Smooth muscle cell (in vitro differentiated cells): ENCODE results near the gene TNFRSF9. TPM values are rescaled to one million over a fixed set of nuclear protein-coding genes. Genes with fewer than 3 reads are reported as not detected.
"Not testable (repeated sequence)": the region's sequence is repeated elsewhere in the genome, so short reads cannot be mapped to it uniquely, and the experiment has no call there.

Experiments
- DNase-seq: peaks from one replicate; lab custom pipeline; 2025; ENCODE audit not compliant: unreplicated experiment; lab: John Stamatoyannopoulos, UW
- H2AFZ ChIP-seq: fragments of 200-600 bp; sonication (generic); 2 replicates; pipeline ENCODE4 v1.6.0; 2016; ENCODE audit warnings: antibody characterized with exemption, low read depth, mild to moderate bottlenecking
- H3F3A ChIP-seq: fragments of 200-600 bp; sonication (generic); 2 replicates; pipeline ENCODE4 v1.6.0; 2017; ENCODE audit warnings: antibody characterized with exemption, low read depth
- H3K27ac ChIP-seq: fragments of 200-600 bp; sonication (generic); 2 replicates; pipeline ENCODE4 v1.5.1; 2016; ENCODE audit warnings: low read depth, mild to moderate bottlenecking
- H3K27me3 ChIP-seq: fragments of 200-600 bp; sonication (generic); 2 replicates; pipeline ENCODE4 v1.6.1; 2016; ENCODE audit warnings: low read depth, mild to moderate bottlenecking
- H3K36me3 ChIP-seq: fragments of 200-600 bp; sonication (generic); 2 replicates; pipeline ENCODE4 v1.5.1; 2016; ENCODE audit warnings: low read depth
- H3K4me1 ChIP-seq: fragments of 200-600 bp; sonication (generic); 2 replicates; pipeline ENCODE4 v1.5.1; 2016; ENCODE audit warnings: low read depth
- H3K4me2 ChIP-seq: fragments of 200-600 bp; sonication (generic); 2 replicates; pipeline ENCODE4 v1.6.0; 2016; ENCODE audit warnings: mild to moderate bottlenecking
- H3K4me3 ChIP-seq: fragments of 200-600 bp; sonication (generic); 2 replicates; pipeline ENCODE4 v1.5.1; 2016; ENCODE audit warnings: mild to moderate bottlenecking
- H3K79me2 ChIP-seq: fragments of 200-600 bp; sonication (generic); 2 replicates; pipeline ENCODE4 v1.6.0; 2016; ENCODE audit warnings: low read depth, mild to moderate bottlenecking
- H3K9ac ChIP-seq: fragments of 200-600 bp; sonication (generic); 2 replicates; pipeline ENCODE4 v1.6.0; 2016; ENCODE audit warnings: low read depth
- H3K9me3 ChIP-seq: fragments of 200-600 bp; sonication (generic); replicated peaks from 2 replicates; pipeline ENCODE4 v1.5.1; 2016; ENCODE audit warnings: low read depth
- H4K20me1 ChIP-seq: fragments of 200-600 bp; sonication (generic); 2 replicates; pipeline ENCODE4 v1.6.0; 2016; ENCODE audit warnings: low read depth
- CTCF ChIP-seq: fragments of 200-600 bp; sonication (generic); IDR thresholded peaks from 2 replicates; pipeline ENCODE4 v1.5.1; 2017; ENCODE audit warnings: borderline replicate concordance, mild to moderate bottlenecking, antibody characterized with exemption; ENCODE audit not compliant: insufficient read depth, poor library complexity, severe bottlenecking
- WGBS: methylation state at CpG from one replicate; pipeline ENCODE4 v1.1.7; 2016; ENCODE audit warnings: low lambda C conversion rate; 5-methylcytosine and 5-hydroxymethylcytosine counted together
- polyA plus RNA-seq: library from polyadenylated mRNA; unstranded; fragments of >200 nt; fragmentation: Nextera tagmentation; extraction: Ambion mirVana; gene quantifications from 2 replicates; pipeline ENCODE4 v1.2.1, GENCODE V29; 2016
- total RNA-seq: library from RNA; depleted of rRNA; stranded (reverse); fragments of >200 nt; gene quantifications from 2 replicates; pipeline ENCODE4 v1.2.3, GENCODE V29; 2014

TNFRSF9 gene
- total and polyA plus RNA-seq, 2 experiments from 2014 or later = 0.09 to 0.45 TPM

- H3K4me2 ChIP-seq = no peak overlapping the region
- no peaks in the 10 kb centered on the region for H4K20me1 ChIP-seq
- no peaks in the 10 kb centered on the region for H3K36me3 ChIP-seq
- H3K79me2 ChIP-seq = no peaks in the 10 kb centered on the region
- H3K4me1 ChIP-seq = no peaks in the 10 kb centered on the region
- H3K4me3 ChIP-seq = no peak overlapping the region
- H3K9me3 ChIP-seq = no peaks in the 10 kb centered on the region
- no peak overlapping the region for H3K27ac ChIP-seq
- H3F3A ChIP-seq = no peaks in the 10 kb centered on the region
- TF ChIP-seq CTCF = no peak
- H3K9ac ChIP-seq = no peak overlapping the region
- no peak for DNase-seq
- WGBS = 94% methylated on average over 7 of the region's 7 CpGs
- H3K27me3 ChIP-seq = no peaks in the 10 kb centered on the region
- no peak overlapping the region for H2AFZ ChIP-seq
Observed at GRCh38 chr1:7929637-7930036, 11.0 kb downstream of the TNFRSF9 start.

GRCh38 chr1:7928247-7928646 lies 12.4 kb downstream of the TNFRSF9 start:
- H3F3A ChIP-seq = no peaks in the 10 kb centered on the region
- H3K4me3 ChIP-seq = no peak overlapping the region
- no peak overlapping the region for H3K9ac ChIP-seq
- H3K79me2 ChIP-seq = no peaks in the 10 kb centered on the region
- no peak overlapping the region for H2AFZ ChIP-seq
- no peak for TF ChIP-seq CTCF
- no peaks in the 10 kb centered on the region for H3K9me3 ChIP-seq
- no peak overlapping the region for H3K4me2 ChIP-seq
- 92% methylated on average over 4 of the region's 4 CpGs for WGBS
- H3K36me3 ChIP-seq = no peaks in the 10 kb centered on the region
- no peak for DNase-seq
- H3K27me3 ChIP-seq = no peaks in the 10 kb centered on the region
- H3K4me1 ChIP-seq = no peaks in the 10 kb centered on the region
- H3K27ac ChIP-seq = no peak overlapping the region
- no peaks in the 10 kb centered on the region for H4K20me1 ChIP-seq

GRCh38 chr1:7927061-7927460 lies 13.6 kb downstream of the TNFRSF9 start:
- not testable (repeated sequence) for H2AFZ ChIP-seq

GRCh38 chr1:7922301-7922700 lies 18.3 kb downstream of the TNFRSF9 start:
- DNase-seq = no peak
- no peaks in the 10 kb centered on the region for H3K27me3 ChIP-seq
- no peak overlapping the region for H3K4me2 ChIP-seq
- H3K79me2 ChIP-seq = no peaks in the 10 kb centered on the region
- no peaks in the 10 kb centered on the region for H3K9me3 ChIP-seq
- H3K27ac ChIP-seq = peak overlapping the region; percentile 19
- no peaks in the 10 kb centered on the region for H3K36me3 ChIP-seq
- 59% methylated on average over 6 of the region's 6 CpGs for WGBS
- peak overlapping the region; percentile 30 for H2AFZ ChIP-seq
- H4K20me1 ChIP-seq = no peaks in the 10 kb centered on the region
- no peaks in the 10 kb centered on the region for H3K4me1 ChIP-seq
- H3K9ac ChIP-seq = no peak overlapping the region
- no peak for TF ChIP-seq CTCF
- H3K4me3 ChIP-seq = no peak overlapping the region
- no peaks in the 10 kb centered on the region for H3F3A ChIP-seq

More at GRCh38 chr1:7927061-7927460, 13.6 kb downstream of the TNFRSF9 start:
- not testable (repeated sequence) for H3K4me2 ChIP-seq, DNase-seq, H3F3A ChIP-seq, H3K27me3 ChIP-seq, H3K4me1 ChIP-seq, H4K20me1 ChIP-seq, H3K27ac ChIP-seq, H3K4me3 ChIP-seq, H3K9ac ChIP-seq, H3K9me3 ChIP-seq, H3K79me2 ChIP-seq, H3K36me3 ChIP-seq
- 70% methylated on average over 8 of the region's 8 CpGs for WGBS
